Stimulated activated CD4-positive, alpha-beta T cell treated with anti-CD3 and anti-CD28 coated beads, Interleukin-15, amount 100 ng/mL, for 24 hours (primary cell): ENCODE data around the gene SPATA2.
A peak's percentile ranks its signal among the peaks of the same experiment; 100 is the strongest.

ENCODE experiments used
- DNase-seq: peaks from one replicate; pipeline ENCODE4 v3.0.0-alpha.2; 2020

SPATA2 gene

DNA sequence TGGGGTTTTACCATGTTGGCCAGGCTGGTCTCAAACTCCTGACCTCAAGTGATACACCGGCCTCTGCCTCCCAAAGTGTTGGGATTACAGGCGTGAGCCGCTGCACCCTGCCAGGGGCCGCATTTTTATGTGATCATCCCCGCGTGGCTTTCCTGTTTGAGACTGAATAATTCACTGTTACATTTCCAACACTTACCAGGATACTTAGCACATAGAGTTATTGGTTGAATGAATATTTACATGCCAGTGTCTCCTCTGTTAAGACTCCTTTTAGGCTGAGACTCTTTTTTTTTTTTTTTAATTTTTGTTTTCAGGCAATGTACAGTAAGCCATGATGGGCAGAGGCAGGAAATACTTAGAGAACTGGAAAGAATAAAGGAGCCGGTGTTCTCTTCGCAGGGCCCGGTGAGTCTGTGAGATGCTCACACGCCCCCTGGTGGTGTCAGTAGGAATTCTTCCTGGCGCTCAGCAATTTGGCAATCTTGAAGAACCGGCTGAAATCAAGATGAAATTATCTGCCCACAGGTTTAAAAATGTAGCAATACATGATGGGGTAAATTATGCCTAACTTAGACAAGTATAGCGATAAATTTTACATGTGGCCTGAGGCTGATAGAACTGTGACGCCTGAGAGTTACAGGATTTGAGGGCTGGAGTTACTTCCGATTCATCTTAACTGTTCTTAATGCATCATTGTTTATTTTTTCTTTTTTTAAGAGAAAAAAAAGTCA is 13.2 kb upstream of the SPATA2 start:
- peak; percentile 86 for DNase-seq

- no peak for DNase-seq
Observed at GRCh38 chr20:49925901-49926454, 10.6 kb upstream of the SPATA2 start.

GRCh38 chr20:49924247-49924646 is 8.9 kb upstream of the SPATA2 start:
- no peak for DNase-seq

- no peak for DNase-seq
Observed at GRCh38 chr20:49919461-49919860, 4.1 kb upstream of the SPATA2 start.

DNA sequence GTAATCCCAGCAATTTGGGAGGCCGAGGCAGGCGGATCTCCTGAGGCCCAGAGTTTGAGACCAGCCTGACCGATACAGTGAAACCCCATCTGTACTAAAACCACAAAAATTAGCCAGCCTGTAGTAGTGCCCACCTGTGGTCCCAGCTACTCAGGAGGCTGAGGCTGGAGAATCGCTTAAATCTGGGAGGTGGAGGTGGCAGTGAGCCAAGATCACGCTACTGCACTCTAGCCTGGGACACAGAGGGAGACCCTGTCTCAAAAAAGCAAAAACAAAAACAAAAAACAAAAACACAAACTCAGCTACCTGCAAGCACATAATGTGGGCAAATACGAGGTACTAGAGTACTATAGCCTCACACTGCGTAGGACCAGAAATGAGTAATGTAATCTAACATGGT is 3.7 kb upstream of the SPATA2 start:
- no peak for DNase-seq

DNA sequence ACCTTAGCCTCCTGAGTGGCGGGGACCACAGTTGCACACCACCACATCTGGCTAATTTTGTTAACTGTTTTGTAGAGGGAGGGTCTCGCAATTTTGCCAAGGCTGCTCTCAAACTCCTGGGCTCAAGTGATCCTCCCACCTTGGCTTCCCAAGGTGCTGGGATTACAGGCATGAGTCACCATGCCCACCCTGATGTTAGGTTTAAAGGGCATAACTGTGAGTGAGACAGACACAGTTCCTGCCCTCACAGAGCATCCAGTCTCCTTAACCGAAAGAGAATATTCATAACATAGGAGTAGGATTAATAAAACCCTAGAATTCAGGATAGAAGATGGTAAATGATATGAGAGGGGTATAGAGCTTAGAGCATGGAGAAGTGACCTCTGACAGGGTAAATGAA is 3.1 kb upstream of the SPATA2 start:
- DNase-seq: no peak

- peak; percentile 35 for DNase-seq
Observed at GRCh38 chr20:49916146-49917002, 1.0 kb upstream of the SPATA2 start.

DNA sequence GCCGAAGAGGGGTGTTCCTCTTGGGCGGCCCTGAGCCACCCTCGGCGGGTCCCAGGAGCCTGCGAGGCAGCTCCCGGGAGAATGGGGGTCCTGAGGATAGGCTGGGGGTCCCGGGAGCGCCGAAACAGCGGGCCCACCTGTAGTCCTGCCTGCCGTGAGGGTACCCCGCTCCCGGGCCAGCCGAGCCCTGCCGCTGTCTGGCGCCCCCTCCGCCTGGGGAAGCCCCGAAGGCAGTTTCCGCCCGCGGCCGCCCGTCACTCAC is 280 bp downstream of the SPATA2 start:
- no peak for DNase-seq

DNA sequence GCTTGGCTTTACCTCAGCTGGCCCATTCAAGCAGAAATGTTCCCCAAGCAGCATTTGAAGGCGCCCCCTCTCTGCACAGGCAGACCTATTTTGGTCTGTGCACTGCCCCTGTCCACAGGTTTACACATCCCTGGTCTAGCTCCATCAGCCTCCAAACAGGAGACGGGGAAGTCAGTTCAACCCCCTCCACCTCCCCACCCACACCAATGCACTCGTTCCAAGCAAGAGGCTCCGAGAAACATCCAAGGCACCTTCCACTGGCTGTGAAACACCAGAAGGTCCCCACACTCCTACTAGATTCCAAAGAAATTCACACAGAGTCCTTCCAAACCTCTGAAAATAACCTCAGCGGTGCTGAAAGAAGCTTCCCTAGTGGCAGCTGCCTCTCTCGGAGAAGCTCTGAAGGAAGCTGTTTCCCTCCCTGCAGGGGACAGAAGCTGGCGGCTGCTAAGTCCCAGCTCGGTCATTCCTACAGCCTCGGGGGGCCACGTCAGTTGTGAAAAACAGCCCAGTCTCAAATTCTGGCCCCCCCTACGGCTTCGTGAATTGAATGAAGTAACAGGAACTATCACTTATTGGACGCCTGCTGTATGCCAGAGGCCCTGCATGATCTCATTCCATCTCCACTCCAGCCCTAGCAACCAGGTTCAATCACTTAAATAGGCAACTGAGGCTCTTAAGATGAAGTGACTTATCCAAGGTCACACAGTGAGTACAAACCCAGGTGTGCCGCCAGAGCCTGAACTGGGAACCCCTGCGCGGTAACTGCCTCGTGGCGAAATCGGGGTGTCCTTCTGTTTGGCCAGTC is 815 bp downstream of the SPATA2 start:
- no peak for DNase-seq

DNA sequence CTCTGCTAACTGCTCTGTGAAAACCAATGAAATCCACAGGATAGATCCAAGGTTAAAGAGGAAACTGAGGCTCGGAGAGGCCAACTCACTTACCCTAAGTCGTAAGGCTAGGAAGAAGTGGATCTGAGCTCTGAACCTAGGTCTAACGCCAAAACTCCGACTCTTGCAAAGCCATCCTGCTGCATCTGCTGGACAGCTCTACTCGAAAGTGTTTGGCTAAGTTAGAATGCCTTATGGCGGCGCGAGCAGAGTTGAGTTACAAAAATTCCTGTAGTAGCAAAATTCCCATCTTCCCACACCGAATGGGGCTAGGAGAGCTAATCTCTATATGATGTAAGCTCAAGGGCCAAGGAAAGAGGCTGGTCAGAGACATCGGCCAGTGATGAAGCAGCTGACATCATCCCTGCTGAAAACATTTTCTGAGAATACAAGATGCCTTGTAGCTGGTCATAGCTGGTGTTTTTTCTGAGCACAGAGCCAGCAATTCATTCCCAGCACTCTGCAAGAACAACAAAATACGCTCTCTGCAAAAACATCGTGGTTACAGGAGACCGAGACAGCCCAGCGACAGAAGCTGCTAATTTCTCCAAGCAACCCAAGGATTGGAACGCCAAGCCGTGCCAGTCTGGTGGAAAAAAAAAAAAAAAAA is 1.8 kb downstream of the SPATA2 start:
- no peak for DNase-seq

DNA sequence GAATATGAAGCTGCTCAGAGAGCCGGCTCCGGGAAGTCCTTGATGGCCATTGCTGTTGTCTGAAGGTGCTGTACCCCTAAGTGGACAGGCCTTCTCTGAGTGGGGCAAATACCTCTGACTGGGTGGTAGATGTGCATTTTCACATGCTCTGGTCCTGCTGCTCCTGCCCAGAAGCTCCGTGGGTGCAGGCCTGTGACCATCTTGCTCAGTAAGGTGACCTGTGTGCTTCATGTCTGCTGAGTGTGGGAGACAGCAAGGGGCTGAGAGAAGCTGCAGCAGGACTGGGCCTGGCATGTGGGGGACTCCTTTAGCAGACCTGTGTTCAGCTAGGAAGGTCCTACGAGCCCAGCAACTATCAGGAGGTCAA is 5.0 kb downstream of the SPATA2 start:
- DNase-seq: no peak

GRCh38 chr20:49909499-49910339 is 5.6 kb downstream of the SPATA2 start:
- no peak for DNase-seq

DNA sequence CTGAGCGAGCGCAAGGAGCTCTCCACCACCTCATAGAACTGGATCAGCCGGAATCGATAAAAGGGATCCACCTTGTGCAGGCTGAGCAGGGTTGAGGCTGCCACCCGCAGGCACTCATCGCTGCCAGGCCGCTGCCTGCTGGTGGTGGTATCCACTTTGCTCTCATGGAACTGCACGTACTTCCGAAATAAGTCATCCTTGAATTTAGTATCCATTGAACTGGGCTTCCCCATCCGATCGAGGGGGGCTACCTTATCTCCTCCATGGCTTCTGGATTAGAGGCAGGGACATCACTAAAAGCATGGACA is 7.1 kb downstream of the SPATA2 start:
- DNase-seq: no peak

DNA sequence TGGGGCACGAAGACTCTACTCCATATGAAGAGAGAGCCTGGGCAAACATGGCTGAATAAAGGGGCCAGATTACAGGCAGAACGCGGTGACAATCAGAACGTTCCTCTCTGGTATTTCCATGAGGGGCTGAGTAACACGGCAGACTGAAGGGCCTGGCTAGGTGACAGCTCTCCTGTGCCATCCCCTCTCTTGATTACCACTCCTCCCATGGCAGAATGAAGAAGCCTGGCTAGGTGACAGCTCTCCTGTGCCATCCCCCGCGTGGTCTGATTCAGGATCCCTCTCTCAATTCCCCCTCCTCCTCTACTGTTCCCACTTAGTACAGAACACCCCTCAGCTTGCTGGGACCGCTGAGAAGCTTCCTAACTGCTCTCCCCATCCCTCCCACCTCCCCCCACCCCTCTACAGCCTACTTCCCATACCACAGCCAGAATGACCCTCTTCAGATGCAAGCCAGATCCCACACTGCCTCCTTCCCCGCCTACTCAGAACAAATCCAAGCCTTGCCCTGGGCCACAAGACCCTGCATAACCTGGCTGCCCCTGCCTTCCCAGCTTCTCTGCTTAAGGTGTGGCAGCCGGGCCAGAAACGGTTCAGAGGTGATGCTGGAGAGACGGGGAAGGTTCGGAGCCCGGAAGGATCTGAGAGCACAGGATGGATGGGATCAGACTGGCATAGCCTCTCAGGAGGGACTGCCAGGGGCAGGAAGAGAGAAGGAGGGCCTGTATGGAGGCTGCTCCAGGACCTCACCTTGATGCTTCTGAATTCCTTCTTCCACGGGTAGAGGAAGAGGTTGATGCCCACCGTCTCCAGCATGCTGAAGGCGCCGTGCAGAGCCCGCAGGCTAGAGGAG is 7.7 kb downstream of the SPATA2 start:
- DNase-seq: no peak

- no peak for DNase-seq
Observed at GRCh38 chr20:49906615-49907154, 8.6 kb downstream of the SPATA2 start.

DNA sequence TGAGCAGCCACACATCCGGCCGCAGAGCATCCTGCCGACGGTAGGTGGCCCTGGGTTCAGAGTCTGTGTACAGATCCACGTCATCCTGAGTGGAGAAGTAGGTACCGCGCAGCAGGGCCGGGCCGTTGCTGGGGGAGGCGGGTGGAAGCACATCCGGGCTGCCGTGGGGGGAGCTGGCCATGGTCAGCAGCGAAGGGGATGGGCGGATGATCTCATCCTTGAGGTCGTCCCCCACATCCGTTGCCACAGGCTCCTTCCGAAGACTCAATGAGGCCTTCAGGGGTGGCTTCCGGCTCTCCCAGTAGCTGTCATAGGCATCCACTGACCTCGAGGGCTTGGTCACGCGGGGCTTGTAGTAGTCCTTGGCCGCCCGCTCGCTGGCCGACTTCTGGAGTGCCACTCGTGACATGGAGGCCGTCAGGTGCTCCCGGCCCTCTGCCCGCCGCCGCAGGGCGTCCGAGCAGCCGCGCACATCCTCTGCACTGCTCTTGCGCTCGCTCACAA is 9.2 kb downstream of the SPATA2 start:
- DNase-seq: no peak

GRCh38 chr20:49905415-49906091 is 9.8 kb downstream of the SPATA2 start:
- DNase-seq: no peak

DNA sequence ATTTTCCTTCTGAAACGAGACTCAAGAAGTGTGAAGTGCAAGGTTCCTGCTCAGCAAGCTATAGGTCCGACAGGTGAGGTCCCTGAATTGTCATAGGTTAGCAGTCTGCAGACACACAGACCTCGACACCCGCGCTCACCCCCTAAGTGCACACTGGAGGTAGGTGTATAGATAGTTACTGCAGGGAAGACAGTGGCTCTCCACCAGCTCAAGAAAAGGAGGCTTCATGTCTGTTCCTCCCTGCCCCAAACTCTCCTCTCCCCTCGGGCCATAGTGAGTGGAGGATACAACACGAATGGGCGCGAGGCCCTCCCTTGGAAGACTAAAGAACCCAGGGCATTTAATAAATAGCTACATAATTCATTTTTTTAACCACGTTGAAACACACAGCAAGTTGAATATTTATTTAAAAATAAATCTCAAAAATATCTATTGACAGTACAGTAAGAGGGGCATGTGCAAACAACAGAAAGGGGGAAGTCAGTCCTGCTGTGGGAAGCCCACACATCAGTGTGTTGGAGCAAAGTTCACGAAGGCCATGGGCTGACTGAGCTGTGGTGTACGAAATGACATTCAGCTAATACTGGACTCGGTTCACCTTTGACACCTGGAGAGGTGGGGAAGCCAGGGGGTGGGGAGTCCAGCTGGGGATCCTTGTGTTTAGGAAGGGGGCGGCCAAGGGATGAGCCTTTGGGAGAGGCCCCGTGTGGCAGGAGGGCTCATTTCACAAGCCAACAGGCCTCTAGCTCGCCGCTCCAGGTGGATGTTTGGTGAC is 10.7 kb downstream of the SPATA2 start:
- no peak for DNase-seq

- DNase-seq: no peak
Observed at GRCh38 chr20:49901588-49901987, 13.7 kb downstream of the SPATA2 start.
